HepG2 (cell line): ENCODE results near the gene TBC1D16. TPM values are rescaled to one million over a fixed set of nuclear protein-coding genes. Genes with fewer than 3 reads are reported as not detected.
A peak's percentile ranks its signal among the peaks of the same experiment; 100 is the strongest.

Experiments
- ATAC-seq: fragments of 200-7000 bp; cut with Tn5 transposase; 3 replicates; pipeline ENCODE4 v1.9.1; 2020; ENCODE audit warnings: mild to moderate bottlenecking, moderate library complexity
- BruUV-seq: library from RNA; stranded (reverse); fragments of 400-500 nt; replicated peaks from 2 replicates; lab custom pipeline; 2021; lab: Mats Ljungman, UMichigan
- CTCF ChIA-PET: fragments of 300-600 bp; formaldehyde crosslinking; extraction: SDS; loops from one replicate; lab custom pipeline; 2021; ENCODE audit warnings: low total read pairs, inconsistent platforms, low intra/inter-chr PET ratio; lab: Yijun Ruan, JAX
- POLR2A ChIA-PET: fragments of 350-600 bp; sonication (Branson Sonifier 250); formaldehyde crosslinking; loops from one replicate; lab custom pipeline; 2020; ENCODE audit warnings: antibody characterized with exemption, inconsistent platforms; lab: Yijun Ruan, JAX
- DNase-seq: peaks from one replicate; pipeline ENCODE4 v3.0.0-alpha.2; 2015; ENCODE audit warnings: low spot score
- FAIRE-seq: peaks from 3 replicates; lab custom pipeline; 2011; peaks lifted over from hg19 to GRCh38; lab: Jason Lieb, UNC
- H2AFZ ChIP-seq: one replicate; pipeline ENCODE4 v1.6.1; 2011; ENCODE audit warnings: low read length, inconsistent platforms
- H3K27ac ChIP-seq: fragments of 300-600 bp; 3 replicates; pipeline ENCODE4 v1.8.0; 2011; ENCODE audit warnings: mixed run types, mild to moderate bottlenecking, mixed read lengths, low read length, inconsistent platforms; ENCODE audit not compliant: insufficient read depth; ENCODE audit errors: extremely low read length
- H3K27me3 ChIP-seq, 2 experiments: fragments of 200-600 bp in 1 of 2; 2 replicates in 1 of 2; 3 replicates in 1 of 2; pipeline versions ENCODE4 v1.6.0 to v1.8.0; 2011; ENCODE audit warnings: low read length in 2 of 2, mild to moderate bottlenecking in 2 of 2, moderate library complexity in 2 of 2, inconsistent platforms in 1 of 2; ENCODE audit not compliant: insufficient read depth in 2 of 2, control insufficient read depth in 1 of 2
- H3K36me3 ChIP-seq, 2 experiments: fragments of 200-600 bp in 1 of 2; replicated peaks in 1 of 2; 2 replicates in 1 of 2; 3 replicates in 1 of 2; pipeline versions ENCODE4 v1.5.1 to v1.8.0; 2011; ENCODE audit warnings: low read length in 2 of 2, inconsistent platforms in 1 of 2; ENCODE audit not compliant: insufficient read depth in 2 of 2, control insufficient read depth in 1 of 2
- H3K4me1 ChIP-seq: 2 replicates; pipeline ENCODE4 v1.5.1; 2012; ENCODE audit warnings: low read length, inconsistent platforms; ENCODE audit not compliant: insufficient read depth
- H3K4me2 ChIP-seq: 2 replicates; pipeline ENCODE4 v1.6.0; 2011; ENCODE audit warnings: low read depth, low read length, inconsistent platforms
- H3K4me3 ChIP-seq, 3 experiments: fragments of 200-600 bp in 1 of 3; sonication (generic), shearing (Covaris generic) in 1 of 3; replicated peaks in 1 of 3; 2 replicates each; pipeline ENCODE4 v1.5.1; 2011 to 2016; ENCODE audit warnings: low read length in 3 of 3, inconsistent platforms in 2 of 3, low read depth in 2 of 3, mild to moderate bottlenecking in 2 of 3, control low read depth in 1 of 3, mixed read lengths in 1 of 3; ENCODE audit not compliant: insufficient read depth in 1 of 3
- H3K79me2 ChIP-seq: one replicate; pipeline ENCODE4 v1.6.1; 2011; ENCODE audit warnings: low read length, inconsistent platforms; ENCODE audit not compliant: insufficient read depth
- H3K9ac ChIP-seq: 2 replicates; pipeline ENCODE4 v1.6.0; 2011; ENCODE audit warnings: mild to moderate bottlenecking, low read depth, low read length, inconsistent platforms; ENCODE audit not compliant: insufficient read depth
- H3K9me3 ChIP-seq: 2 replicates; pipeline ENCODE4 v1.5.1; 2012; ENCODE audit warnings: mild to moderate bottlenecking, low read length
- H4K20me1 ChIP-seq: 2 replicates; pipeline ENCODE4 v1.6.0; 2011; ENCODE audit warnings: inconsistent platforms, mild to moderate bottlenecking, low read length, moderate library complexity; ENCODE audit not compliant: insufficient read depth
- AGO2 ChIP-seq: fragments of 200-400 bp; formaldehyde crosslinking; optimal IDR thresholded peaks from 2 replicates; pipeline ENCODE3; 2017; ENCODE audit warnings: mild to moderate bottlenecking, low read depth, low read length, moderate library complexity
- BRCA1 ChIP-seq: sonication (generic); formaldehyde crosslinking; IDR thresholded peaks from 2 replicates; pipeline ENCODE4 v1.4.0; 2020; ENCODE audit warnings: missing genetic modification reagents
- FOXA3 ChIP-seq: IDR thresholded peaks from 2 replicates; pipeline ENCODE4 v1.6.1; 2016; ENCODE audit warnings: missing genetic modification reagents, missing compliant biosample characterization
- KDM5B ChIP-seq: sonication (generic); formaldehyde crosslinking; IDR thresholded peaks from 2 replicates; pipeline ENCODE4 v1.4.0; 2020; ENCODE audit warnings: missing genetic modification reagents, mild to moderate bottlenecking, borderline replicate concordance
- MXI1 ChIP-seq: IDR thresholded peaks from 3 replicates; pipeline ENCODE4 v1.6.1; 2012; ENCODE audit warnings: low read depth, low read length, inconsistent platforms, borderline replicate concordance
- POLR2AphosphoS5 ChIP-seq: IDR thresholded peaks from 2 replicates; pipeline ENCODE4 v1.6.1; 2012; ENCODE audit warnings: low read depth, low read length
- ZBTB38 ChIP-seq: sonication (generic); formaldehyde crosslinking; IDR thresholded peaks from 2 replicates; pipeline ENCODE4 v1.5.1; 2020; ENCODE audit warnings: mild to moderate bottlenecking, missing genetic modification reagents
- ZNF12 ChIP-seq: sonication (generic); formaldehyde crosslinking; IDR thresholded peaks from 2 replicates; pipeline ENCODE4 v1.5.0; 2020; ENCODE audit warnings: missing genetic modification reagents
- ZNF160 ChIP-seq: sonication (generic); formaldehyde crosslinking; IDR thresholded peaks from 2 replicates; pipeline ENCODE4 v1.8.0; 2022; ENCODE audit warnings: mild to moderate bottlenecking, inconsistent platforms, missing genetic modification reagents
- ZNF263 ChIP-seq: sonication (generic); formaldehyde crosslinking; IDR thresholded peaks from 2 replicates; pipeline ENCODE4 v1.4.0; 2020; ENCODE audit warnings: missing genetic modification reagents
- ZSCAN12 ChIP-seq: sonication (generic); formaldehyde crosslinking; IDR thresholded peaks from 2 replicates; pipeline ENCODE4 v1.9.0; 2021; ENCODE audit warnings: mild to moderate bottlenecking, missing genetic modification reagents
- WGBS: methylation state at CpG from one replicate; pipeline ENCODE4 v1.1.6; 2017; ENCODE audit warnings: low lambda C conversion rate; 5-methylcytosine and 5-hydroxymethylcytosine counted together
- in situ Hi-C: cut with HindIII; loops from 2 replicates; pipeline ENCODE4 v1.10.0; 2017; ENCODE audit warnings: low pct_unique_long_range_greater_than_20kb; ENCODE audit not compliant: extremely low pct_ligation_motif_present
- intact Hi-C: fragments of 100-400 bp; cut with micrococcal nuclease; formaldehyde crosslinking; loops from one replicate; pipeline ENCODE4 v1.10.0; 2022; ENCODE audit not compliant: unreplicated experiment
- polyA plus RNA-seq, 8 experiments: library from polyadenylated mRNA; depleted of rRNA in 3 of 8; stranded (reverse) in 7 of 8; unstranded in 1 of 8; fragments of >200 nt; fragmentation: Illumina TruSeq in 4 of 8; extraction: Trizol in 4 of 8; gene quantifications; 2 replicates each; pipeline versions ENCODE4 v1.2.1 to v1.2.3, GENCODE V29; 2011 to 2016; ENCODE audit warnings: low read depth in 4 of 8, missing spikeins in 1 of 8, mixed read lengths in 1 of 8; ENCODE audit not compliant: insufficient read depth in 1 of 8
- total RNA-seq, 5 experiments: library from RNA; depleted of rRNA; stranded (reverse); fragments of >200 nt; fragmentation: Illumina TruSeq; extraction: Trizol; gene quantifications; 2 replicates each; pipeline ENCODE4 v1.2.3, GENCODE V29; 2016; ENCODE audit warnings: low read depth in 1 of 5
- TF ChIP-seq, protein P1 (sequence below): sonication (generic); formaldehyde crosslinking; IDR thresholded peaks from 2 replicates; pipeline ENCODE4 v1.5.0; 2020; ENCODE audit warnings: mild to moderate bottlenecking, missing genetic modification reagents, borderline replicate concordance
- TF ChIP-seq, protein P2 (sequence below): sonication (generic); formaldehyde crosslinking; conservative IDR thresholded peaks from 2 replicates; pipeline ENCODE4 v1.8.0; 2022; ENCODE audit warnings: mild to moderate bottlenecking, moderate library complexity, missing genetic modification reagents
- TF ChIP-seq, protein P3 (sequence below): IDR thresholded peaks from 2 replicates; pipeline ENCODE4 v1.6.1; 2018; ENCODE audit warnings: missing genetic modification reagents
- TF ChIP-seq, protein P4 (sequence below): sonication (generic); formaldehyde crosslinking; IDR thresholded peaks from 2 replicates; pipeline ENCODE4 v1.4.0; 2020; ENCODE audit warnings: mild to moderate bottlenecking, missing genetic modification reagents, borderline replicate concordance

The TBC1D16 gene
- total and polyA plus RNA-seq, 2 of the 13 experiments (the other 11 are each of a cell fraction or from before 2014, with no cell fraction given): 14.9 to 24.9 TPM

DNA sequence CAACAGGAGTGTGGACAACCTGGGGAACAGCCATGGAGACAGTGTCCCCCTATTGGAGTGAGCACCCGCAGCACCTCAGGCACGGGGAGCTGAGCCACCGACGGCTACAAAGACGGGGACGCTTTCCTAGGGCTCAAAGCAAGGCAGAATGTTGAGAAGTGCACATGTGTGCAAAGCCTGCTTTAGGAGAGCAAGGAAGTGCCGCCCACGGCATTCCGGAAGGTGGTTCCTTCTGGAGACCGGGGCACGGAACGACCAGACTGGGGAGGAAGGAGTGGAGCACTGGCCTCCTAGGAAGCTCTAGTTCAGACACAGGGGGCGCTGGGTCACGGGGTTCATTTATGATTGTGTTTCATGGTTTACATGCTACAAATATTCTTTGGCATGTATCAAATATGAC, 52.2 kb downstream of the TBC1D16 start (continued):
- TF ChIP-seq, protein P1, sequence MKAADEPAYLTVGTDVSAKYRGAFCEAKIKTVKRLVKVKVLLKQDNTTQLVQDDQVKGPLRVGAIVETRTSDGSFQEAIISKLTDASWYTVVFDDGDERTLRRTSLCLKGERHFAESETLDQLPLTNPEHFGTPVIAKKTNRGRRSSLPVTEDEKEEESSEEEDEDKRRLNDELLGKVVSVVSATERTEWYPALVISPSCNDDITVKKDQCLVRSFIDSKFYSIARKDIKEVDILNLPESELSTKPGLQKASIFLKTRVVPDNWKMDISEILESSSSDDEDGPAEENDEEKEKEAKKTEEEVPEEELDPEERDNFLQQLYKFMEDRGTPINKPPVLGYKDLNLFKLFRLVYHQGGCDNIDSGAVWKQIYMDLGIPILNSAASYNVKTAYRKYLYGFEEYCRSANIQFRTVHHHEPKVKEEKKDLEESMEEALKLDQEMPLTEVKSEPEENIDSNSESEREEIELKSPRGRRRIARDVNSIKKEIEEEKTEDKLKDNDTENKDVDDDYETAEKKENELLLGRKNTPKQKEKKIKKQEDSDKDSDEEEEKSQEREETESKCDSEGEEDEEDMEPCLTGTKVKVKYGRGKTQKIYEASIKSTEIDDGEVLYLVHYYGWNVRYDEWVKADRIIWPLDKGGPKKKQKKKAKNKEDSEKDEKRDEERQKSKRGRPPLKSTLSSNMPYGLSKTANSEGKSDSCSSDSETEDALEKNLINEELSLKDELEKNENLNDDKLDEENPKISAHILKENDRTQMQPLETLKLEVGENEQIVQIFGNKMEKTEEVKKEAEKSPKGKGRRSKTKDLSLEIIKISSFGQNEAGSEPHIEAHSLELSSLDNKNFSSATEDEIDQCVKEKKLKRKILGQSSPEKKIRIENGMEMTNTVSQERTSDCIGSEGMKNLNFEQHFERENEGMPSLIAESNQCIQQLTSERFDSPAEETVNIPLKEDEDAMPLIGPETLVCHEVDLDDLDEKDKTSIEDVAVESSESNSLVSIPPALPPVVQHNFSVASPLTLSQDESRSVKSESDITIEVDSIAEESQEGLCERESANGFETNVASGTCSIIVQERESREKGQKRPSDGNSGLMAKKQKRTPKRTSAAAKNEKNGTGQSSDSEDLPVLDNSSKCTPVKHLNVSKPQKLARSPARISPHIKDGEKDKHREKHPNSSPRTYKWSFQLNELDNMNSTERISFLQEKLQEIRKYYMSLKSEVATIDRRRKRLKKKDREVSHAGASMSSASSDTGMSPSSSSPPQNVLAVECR (CRISPR knock-in tag): peak; percentile 24; the same call in 1 of the 2 replicates
- peak; percentile 39; the same call in 1 of the 2 replicates for TF ChIP-seq ZBTB38 (CRISPR knock-in tag)

DNA sequence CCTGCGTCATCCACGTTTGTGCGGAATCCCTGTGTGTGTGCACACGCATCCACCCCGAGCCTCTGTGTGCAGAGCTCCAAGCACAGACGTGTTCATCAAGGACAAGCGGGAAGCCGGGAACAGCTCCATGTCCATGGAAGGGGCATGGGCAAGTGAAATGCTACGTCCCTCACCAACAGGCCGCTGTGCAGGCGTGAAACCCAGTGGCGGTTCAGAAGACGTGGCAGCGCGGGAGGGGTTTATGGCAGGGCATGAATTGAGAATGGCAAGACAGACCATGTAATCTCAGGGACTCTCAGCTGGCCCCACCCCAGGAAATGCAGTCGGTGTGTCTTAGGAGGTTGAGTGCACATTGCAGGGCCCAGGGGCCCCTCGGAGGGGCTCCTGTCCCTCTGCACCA, 52.7 kb downstream of the TBC1D16 start:
- Histone ChIP-seq H3K9me3 (no peaks in the 10 kb centered on the region), H3K4me2 (no peak overlapping the region), H3K27me3 (no peaks in the 10 kb centered on the region), H3K36me3 (peaks cover 0 to 2% of the 10 kb centered on the region in 2 experiments; a peak in 1 of 5 replicates), H4K20me1 (no peaks in the 10 kb centered on the region), H3K9ac (no peak overlapping the region), H3K4me1 (peaks cover 40% of the 10 kb centered on the region), H3K27ac (no peak overlapping the region), H2AFZ (no peak overlapping the region), H3K4me3 (no peak overlapping the region), H3K79me2 (peaks cover 9% of the 10 kb centered on the region)
- in situ Hi-C loops: no loop called here
- no peak for DNase-seq
- WGBS: 97% methylated on average over 17 of the region's 17 CpGs
- CTCF ChIA-PET: no interaction called here
- ATAC-seq: no peak
- FAIRE-seq: no peak
- intact Hi-C loops: no loop called here
- POLR2A ChIA-PET: interaction anchor here (1.7 kb wide), 1 partner anchor 11 kb away, joined by 4 read pairs; no protein-coding TSS in a partner anchor
- BruUV-seq: no TSS peak
- TF ChIP-seq, protein P2, sequence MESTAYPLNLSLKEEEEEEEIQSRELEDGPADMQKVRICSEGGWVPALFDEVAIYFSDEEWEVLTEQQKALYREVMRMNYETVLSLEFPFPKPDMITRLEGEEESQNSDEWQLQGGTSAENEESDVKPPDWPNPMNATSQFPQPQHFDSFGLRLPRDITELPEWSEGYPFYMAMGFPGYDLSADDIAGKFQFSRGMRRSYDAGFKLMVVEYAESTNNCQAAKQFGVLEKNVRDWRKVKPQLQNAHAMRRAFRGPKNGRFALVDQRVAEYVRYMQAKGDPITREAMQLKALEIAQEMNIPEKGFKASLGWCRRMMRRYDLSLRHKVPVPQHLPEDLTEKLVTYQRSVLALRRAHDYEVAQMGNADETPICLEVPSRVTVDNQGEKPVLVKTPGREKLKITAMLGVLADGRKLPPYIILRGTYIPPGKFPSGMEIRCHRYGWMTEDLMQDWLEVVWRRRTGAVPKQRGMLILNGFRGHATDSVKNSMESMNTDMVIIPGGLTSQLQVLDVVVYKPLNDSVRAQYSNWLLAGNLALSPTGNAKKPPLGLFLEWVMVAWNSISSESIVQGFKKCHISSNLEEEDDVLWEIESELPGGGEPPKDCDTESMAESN (CRISPR knock-in tag): no peak
- no peak for TF ChIP-seq ZNF263 (CRISPR knock-in tag)
- no peak for TF ChIP-seq FOXA3 (CRISPR knock-in tag)
- peak; percentile 37 for TF ChIP-seq AGO2
- 0 out of 2 replicates have a peak, but pooled peaks have one; percentile 40 for TF ChIP-seq KDM5B (CRISPR knock-in tag)
- TF ChIP-seq, protein P3, sequence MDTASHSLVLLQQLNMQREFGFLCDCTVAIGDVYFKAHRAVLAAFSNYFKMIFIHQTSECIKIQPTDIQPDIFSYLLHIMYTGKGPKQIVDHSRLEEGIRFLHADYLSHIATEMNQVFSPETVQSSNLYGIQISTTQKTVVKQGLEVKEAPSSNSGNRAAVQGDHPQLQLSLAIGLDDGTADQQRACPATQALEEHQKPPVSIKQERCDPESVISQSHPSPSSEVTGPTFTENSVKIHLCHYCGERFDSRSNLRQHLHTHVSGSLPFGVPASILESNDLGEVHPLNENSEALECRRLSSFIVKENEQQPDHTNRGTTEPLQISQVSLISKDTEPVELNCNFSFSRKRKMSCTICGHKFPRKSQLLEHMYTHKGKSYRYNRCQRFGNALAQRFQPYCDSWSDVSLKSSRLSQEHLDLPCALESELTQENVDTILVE (CRISPR knock-in tag): no peak
- TF ChIP-seq ZNF12 (CRISPR knock-in tag): no peak
- TF ChIP-seq MXI1: no peak
- TF ChIP-seq BRCA1 (CRISPR knock-in tag): no peak
- TF ChIP-seq, protein P4, sequence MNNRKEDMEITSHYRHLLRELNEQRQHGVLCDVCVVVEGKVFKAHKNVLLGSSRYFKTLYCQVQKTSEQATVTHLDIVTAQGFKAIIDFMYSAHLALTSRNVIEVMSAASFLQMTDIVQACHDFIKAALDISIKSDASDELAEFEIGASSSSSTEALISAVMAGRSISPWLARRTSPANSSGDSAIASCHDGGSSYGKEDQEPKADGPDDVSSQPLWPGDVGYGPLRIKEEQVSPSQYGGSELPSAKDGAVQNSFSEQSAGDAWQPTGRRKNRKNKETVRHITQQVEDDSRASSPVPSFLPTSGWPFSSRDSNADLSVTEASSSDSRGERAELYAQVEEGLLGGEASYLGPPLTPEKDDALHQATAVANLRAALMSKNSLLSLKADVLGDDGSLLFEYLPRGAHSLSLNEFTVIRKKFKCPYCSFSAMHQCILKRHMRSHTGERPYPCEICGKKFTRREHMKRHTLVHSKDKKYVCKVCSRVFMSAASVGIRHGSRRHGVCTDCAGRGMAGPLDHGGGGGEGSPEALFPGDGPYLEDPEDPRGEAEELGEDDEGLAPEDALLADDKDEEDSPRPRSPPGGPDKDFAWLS (CRISPR knock-in tag): no peak
- TF ChIP-seq ZNF160 (CRISPR knock-in tag): no peak
- no peak for TF ChIP-seq ZSCAN12 (CRISPR knock-in tag)
- no peak for TF ChIP-seq POLR2AphosphoS5
